Sigmoid colon (tissue), 7 donors: ENCODE results near the gene ESPNL. TPM values are rescaled to one million over a fixed set of nuclear protein-coding genes. Genes with fewer than 3 reads are reported as not detected.
"Not testable (repeated sequence)": the region's sequence is repeated elsewhere in the genome, so short reads cannot be mapped to it uniquely, and the experiment has no call there.

Source experiments
- DNase-seq: peaks from one replicate; pipeline ENCODE4 v3.0.0-alpha.2; 2019
- H3K27ac ChIP-seq, 4 donors: fragments of 200-600 bp; sonication (generic); one replicate each; pipeline ENCODE4 v1.5.1; 2016 to 2019; ENCODE audit warnings: mild to moderate bottlenecking in 1 of 4
- H3K27me3 ChIP-seq, 3 donors: fragments of 200-600 bp; sonication (generic); one replicate each; pipeline ENCODE4 v1.5.1; 2019; ENCODE audit warnings: mild to moderate bottlenecking in 1 of 3
- H3K36me3 ChIP-seq, 4 donors: fragments of 200-600 bp; sonication (generic); one replicate each; pipeline ENCODE4 v1.5.1; 2016 to 2019
- H3K4me1 ChIP-seq, 4 donors: fragments of 200-600 bp; sonication (generic); one replicate each; pipeline ENCODE4 v1.5.1; 2017 to 2019
- H3K4me3 ChIP-seq, 4 donors: fragments of 200-600 bp; sonication (generic); one replicate each; pipeline ENCODE4 v1.5.1; 2017 to 2019; ENCODE audit warnings: mild to moderate bottlenecking in 2 of 4, moderate library complexity in 1 of 4
- H3K9me3 ChIP-seq, 4 donors: fragments of 200-600 bp in 3 of 4; sonication (generic) in 3 of 4; one replicate each; pipeline versions ENCODE4 v1.5.1 to v1.6.1; 2013 to 2019
- EP300 ChIP-seq, 4 donors: sonication (generic); formaldehyde crosslinking; IDR thresholded peaks; one replicate each; pipeline ENCODE4 v1.6.1; 2017; ENCODE audit warnings: antibody characterized with exemption in 4 of 4
- POLR2A ChIP-seq, 2 donors: fragments of 450-650 bp; IDR thresholded peaks; one replicate each; pipeline ENCODE4 v1.6.1; 2016; ENCODE audit warnings: antibody characterized with exemption in 2 of 2, mild to moderate bottlenecking in 2 of 2, moderate library complexity in 2 of 2
- POLR2AphosphoS5 ChIP-seq, 4 donors: sonication (generic); formaldehyde crosslinking; IDR thresholded peaks; one replicate each; pipeline ENCODE4 v1.6.1; 2017; ENCODE audit warnings: antibody characterized with exemption in 4 of 4
- WGBS, 2 donors: extraction: QIAGEN DNeasy Blood & Tissue Kit; methylation state at CpG; one replicate each; pipeline ENCODE4 v1.1.7; 2013; 5-methylcytosine and 5-hydroxymethylcytosine counted together
- intact Hi-C: fragments of 100-400 bp; cut with DNase I; formaldehyde crosslinking; loops from one replicate; pipeline ENCODE4 v1.15.1; 2023
- polyA plus RNA-seq, 3 donors: library from polyadenylated mRNA; stranded (reverse); fragments of 200-250 nt; gene quantifications; one replicate each; pipeline ENCODE4 v1.2.3, GENCODE V29; 2013
- total RNA-seq, 4 donors: library from RNA; depleted of rRNA; stranded (reverse); fragments of >200 nt; gene quantifications; one replicate each; pipeline ENCODE4 v1.1.0, GENCODE V29; 2016
- TF ChIP-seq, protein P1 (sequence below), 4 experiments: fragments of 450-650 bp in 3 of 4; fragments of 200-600 bp in 1 of 4; IDR thresholded peaks; one replicate each; pipeline ENCODE4 v1.5.1; 2016 to 2019; ENCODE audit warnings: antibody characterized with exemption in 4 of 4, mild to moderate bottlenecking in 3 of 4, moderate library complexity in 2 of 4
- donor health status: healthy with polysubstance abuse.
- donor health status: Bipolar disorder and iron deficiency.
- donor health status: healthy.

Gene ESPNL, protein sequence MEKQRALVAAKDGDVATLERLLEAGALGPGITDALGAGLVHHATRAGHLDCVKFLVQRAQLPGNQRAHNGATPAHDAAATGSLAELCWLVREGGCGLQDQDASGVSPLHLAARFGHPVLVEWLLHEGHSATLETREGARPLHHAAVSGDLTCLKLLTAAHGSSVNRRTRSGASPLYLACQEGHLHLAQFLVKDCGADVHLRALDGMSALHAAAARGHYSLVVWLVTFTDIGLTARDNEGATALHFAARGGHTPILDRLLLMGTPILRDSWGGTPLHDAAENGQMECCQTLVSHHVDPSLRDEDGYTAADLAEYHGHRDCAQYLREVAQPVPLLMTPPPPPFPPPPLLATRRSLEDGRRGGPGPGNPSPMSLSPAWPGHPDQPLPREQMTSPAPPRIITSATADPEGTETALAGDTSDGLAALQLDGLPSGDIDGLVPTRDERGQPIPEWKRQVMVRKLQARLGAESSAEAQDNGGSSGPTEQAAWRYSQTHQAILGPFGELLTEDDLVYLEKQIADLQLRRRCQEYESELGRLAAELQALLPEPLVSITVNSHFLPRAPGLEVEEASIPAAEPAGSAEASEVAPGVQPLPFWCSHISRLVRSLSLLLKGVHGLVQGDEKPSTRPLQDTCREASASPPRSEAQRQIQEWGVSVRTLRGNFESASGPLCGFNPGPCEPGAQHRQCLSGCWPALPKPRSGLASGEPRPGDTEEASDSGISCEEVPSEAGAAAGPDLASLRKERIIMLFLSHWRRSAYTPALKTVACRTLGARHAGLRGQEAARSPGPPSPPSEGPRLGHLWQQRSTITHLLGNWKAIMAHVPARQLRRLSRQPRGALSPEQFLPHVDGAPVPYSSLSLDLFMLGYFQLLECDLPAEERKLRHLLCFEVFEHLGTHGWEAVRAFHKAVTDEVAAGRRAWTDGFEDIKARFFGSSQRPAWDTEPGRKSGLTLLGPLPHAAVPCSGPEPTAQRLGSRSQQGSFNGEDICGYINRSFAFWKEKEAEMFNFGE
- total RNA-seq: 1 to 10 TPM in 1 of 4 donors, under 1 TPM in 2, not detected in 1; 0.36 to 2.0 (median 0.49) TPM
- under 1 TPM in 1 of 3 donors, not detected in 2; 0.67 TPM for polyA plus RNA-seq

DNA sequence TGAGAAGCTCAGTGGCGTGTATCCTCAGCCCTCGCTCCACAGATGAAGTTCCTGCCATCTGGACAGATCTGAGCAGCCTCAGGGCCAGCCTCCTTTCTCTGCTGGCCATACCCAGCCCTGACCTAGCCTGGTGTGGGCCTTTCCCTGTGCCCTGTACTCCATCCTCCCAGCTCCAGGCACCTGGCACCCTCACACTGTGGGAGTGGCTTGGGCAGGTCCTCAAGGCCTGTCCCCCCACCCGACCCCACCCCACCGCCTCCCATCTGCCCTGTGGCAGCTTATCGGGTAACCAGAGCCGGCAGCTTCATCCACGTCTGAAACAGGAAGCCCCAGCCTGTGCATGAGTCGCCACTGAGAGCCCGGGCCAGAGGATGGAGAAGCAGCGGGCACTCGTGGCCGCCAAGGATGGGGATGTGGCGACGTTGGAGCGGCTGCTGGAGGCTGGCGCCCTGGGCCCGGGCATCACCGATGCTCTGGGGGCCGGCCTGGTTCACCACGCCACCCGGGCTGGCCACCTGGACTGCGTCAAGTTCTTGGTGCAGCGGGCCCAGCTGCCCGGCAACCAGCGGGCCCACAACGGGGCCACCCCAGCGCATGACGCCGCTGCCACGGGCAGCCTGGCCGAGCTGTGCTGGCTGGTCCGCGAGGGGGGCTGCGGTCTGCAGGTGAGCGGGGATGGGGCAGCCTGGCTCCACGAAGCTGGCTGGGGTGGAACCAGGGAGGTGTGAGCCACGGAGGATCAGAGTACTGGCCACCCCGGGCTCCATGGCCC is at the start of gene ESPNL:
TSS of gene ESPNL (plus strand) at position 292 of the 772 bp plus-strand sequence. CDS start at position 372, 80 bp downstream.
- no peaks in the 10 kb centered on the region for H3K36me3 ChIP-seq
- no peaks in the 10 kb centered on the region for H3K9me3 ChIP-seq
- H3K4me1 ChIP-seq: no peaks in the 10 kb centered on the region
- H3K4me3 ChIP-seq: no peak within 1 kb of the TSS
- whole genome bisulfite sequencing, 2 donors: 86 to 88% methylated on average over 38 of the region's 38 CpGs
- H3K27me3 ChIP-seq: no peaks in the 10 kb centered on the region
- DNase-seq: peak; percentile 60
- TF ChIP-seq, protein P1, sequence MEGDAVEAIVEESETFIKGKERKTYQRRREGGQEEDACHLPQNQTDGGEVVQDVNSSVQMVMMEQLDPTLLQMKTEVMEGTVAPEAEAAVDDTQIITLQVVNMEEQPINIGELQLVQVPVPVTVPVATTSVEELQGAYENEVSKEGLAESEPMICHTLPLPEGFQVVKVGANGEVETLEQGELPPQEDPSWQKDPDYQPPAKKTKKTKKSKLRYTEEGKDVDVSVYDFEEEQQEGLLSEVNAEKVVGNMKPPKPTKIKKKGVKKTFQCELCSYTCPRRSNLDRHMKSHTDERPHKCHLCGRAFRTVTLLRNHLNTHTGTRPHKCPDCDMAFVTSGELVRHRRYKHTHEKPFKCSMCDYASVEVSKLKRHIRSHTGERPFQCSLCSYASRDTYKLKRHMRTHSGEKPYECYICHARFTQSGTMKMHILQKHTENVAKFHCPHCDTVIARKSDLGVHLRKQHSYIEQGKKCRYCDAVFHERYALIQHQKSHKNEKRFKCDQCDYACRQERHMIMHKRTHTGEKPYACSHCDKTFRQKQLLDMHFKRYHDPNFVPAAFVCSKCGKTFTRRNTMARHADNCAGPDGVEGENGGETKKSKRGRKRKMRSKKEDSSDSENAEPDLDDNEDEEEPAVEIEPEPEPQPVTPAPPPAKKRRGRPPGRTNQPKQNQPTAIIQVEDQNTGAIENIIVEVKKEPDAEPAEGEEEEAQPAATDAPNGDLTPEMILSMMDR (IDR thresholded peaks at IDR 0.05): no peak
- TF ChIP-seq POLR2AphosphoS5 (IDR thresholded peaks at IDR 0.05) (no peak), POLR2A (IDR thresholded peaks at IDR 0.05) (no peak), EP300 (IDR thresholded peaks at IDR 0.05) (no peak)
- no peak within 1 kb of the TSS for H3K27ac ChIP-seq
- intact Hi-C loops: no loop called here

DNA sequence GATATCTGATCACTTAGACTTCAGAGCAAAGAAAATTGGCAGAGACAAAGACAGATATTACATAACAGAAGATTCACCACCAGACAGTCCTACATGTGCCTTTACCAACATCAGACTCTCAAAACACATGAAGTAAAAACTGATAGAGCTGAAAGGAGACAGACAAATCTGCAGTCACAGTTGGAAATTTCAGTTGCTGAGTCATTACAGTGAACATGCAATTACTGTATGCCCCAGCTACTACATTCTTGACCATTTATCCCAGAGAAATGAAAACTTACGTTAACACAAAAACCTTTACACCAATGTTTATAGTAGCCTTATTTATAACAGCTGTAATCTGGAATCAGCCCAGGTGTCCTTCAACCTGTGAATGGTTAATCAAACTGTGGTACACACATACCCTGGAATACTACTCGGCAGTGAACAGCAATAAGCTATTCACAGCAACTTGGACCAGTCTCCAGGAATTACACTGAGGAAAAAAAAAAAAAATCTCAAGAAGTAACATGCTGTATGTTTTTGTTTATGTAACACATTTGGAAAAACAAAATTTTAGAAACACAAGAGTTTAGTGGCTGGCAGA is 46.9 kb upstream of the ESPNL start:
- no peaks in the 10 kb centered on the region for H3K36me3 ChIP-seq
- no peak overlapping the region for H3K27ac ChIP-seq
- H3K9me3 ChIP-seq: no peaks in the 10 kb centered on the region
- H3K27me3 ChIP-seq: peaks cover 0 to 3% (median 0%) of the 10 kb centered on the region in 3 donors
- WGBS, 2 donors: 59 to 85% methylated on average over 2 of the region's 2 CpGs
- DNase-seq: no peak
- peaks cover 0 to 3% (median 0%) of the 10 kb centered on the region in 4 donors for H3K4me1 ChIP-seq
- TF ChIP-seq, protein P1 (IDR thresholded peaks at IDR 0.05): no peak
- TF ChIP-seq EP300 (IDR thresholded peaks at IDR 0.05) (no peak), POLR2A (IDR thresholded peaks at IDR 0.05) (no peak), POLR2AphosphoS5 (IDR thresholded peaks at IDR 0.05) (no peak)
- no peak overlapping the region for H3K4me3 ChIP-seq
- intact Hi-C loops: no loop called here

DNA sequence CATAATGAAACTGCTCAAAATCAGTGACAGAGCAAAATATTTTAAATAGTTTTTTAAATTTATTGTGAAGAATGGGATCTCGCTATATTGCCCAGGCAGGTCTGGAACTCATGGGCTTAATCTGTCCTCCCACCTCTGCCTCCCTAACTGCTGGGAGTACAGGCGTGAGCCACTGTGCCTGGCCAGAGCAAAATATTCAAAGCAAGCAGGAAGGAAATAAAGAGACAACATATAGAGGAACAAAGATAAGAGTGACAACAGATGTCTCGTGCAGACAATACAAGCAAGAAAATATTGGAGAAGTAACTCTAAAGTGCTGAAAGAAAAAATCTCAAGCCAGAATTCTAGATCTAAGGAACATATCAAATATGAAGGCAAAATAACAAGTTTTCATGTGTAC is 44.3 kb upstream of the ESPNL start:
- DNase-seq: no peak
- TF ChIP-seq, protein P1 (IDR thresholded peaks at IDR 0.05): no peak
- Histone ChIP-seq H3K27ac (no peak overlapping the region), H3K9me3 (no peaks in the 10 kb centered on the region), H3K4me1 (peaks cover 0 to 9% (median 8%) of the 10 kb centered on the region in 4 donors), H3K4me3 (no peak overlapping the region), H3K36me3 (no peaks in the 10 kb centered on the region), H3K27me3 (peaks cover 0 to 3% (median 0%) of the 10 kb centered on the region in 3 donors)
- WGBS, 2 donors: 58 to 62% methylated on average over 3 of the region's 3 CpGs
- intact Hi-C loops: no loop called here

DNA sequence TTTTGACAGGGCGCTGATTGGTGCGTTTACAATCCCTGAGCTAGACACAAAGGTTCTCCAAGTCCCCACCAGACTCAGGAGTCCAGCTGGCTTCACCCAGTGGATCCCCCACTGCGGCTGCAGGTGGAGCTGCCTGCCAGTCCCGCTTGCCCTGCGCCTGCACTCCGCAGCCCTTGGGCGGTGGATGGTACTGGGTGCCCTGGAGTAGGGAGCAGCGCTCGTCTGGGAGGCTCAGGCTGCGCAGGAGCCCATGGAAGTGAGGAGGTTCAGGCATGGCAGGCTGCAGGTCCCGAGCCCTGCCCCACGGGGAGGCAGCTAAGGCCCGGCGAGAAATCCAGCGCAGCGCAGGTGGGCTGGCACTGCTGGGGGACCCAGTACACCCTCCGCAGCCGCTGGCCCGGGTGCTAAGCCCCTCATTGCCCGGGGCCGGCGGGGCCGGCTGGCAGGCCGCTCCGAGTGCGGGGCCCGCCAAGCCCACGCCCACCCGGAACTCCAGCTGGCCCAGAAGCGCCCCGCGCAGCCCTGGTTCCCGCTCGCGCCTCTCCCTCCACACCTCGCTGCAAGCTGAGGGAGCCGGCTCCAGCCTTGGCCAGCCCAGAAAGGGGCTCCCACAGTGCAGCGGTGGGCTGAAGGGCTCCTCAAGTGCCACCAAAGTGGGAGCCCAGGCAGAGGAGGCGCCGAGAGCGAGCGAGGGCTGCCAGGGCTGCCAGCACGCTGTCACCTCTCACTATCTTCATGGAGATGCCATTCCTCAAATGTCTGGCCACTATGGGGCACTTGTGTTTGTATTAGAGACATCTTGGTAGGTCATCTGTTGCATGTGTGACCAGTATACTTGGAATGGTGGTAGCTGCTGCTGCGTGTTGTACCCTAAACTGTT is 42.2 kb upstream of the ESPNL start:
- H3K27ac ChIP-seq, DNase-seq, H3K9me3 ChIP-seq, H3K36me3 ChIP-seq, H3K4me3 ChIP-seq, H3K27me3 ChIP-seq, intact Hi-C loops: not testable (repeated sequence)
- WGBS, 2 donors: 93 to 94% methylated on average over 44 of the region's 44 CpGs
- peaks cover 0 to 25% (median 16%) of the 10 kb centered on the region in 4 donors for H3K4me1 ChIP-seq
